ENCODE data around the gene LIF. TPM values are rescaled to one million over a fixed set of nuclear protein-coding genes. Genes with fewer than 3 reads are reported as not detected.

The LIF gene
- total RNA-seq (1 to 10 TPM; 4.5 to 6.6 TPM), polyA plus RNA-seq (1 to 10 TPM; 1.3 to 2.3 TPM)
- long read RNA-seq, donor 1, partial matches to known transcripts: 0 of 8 reads
- long read RNA-seq, donor 1, other reads (novel, unspliced or antisense): 8 of 8 reads
- long read RNA-seq, donor 2, partial matches to known transcripts: 0 of 1 reads
- long read RNA-seq, donor 2, other reads (novel, unspliced or antisense): 1 of 1 reads

DNA sequence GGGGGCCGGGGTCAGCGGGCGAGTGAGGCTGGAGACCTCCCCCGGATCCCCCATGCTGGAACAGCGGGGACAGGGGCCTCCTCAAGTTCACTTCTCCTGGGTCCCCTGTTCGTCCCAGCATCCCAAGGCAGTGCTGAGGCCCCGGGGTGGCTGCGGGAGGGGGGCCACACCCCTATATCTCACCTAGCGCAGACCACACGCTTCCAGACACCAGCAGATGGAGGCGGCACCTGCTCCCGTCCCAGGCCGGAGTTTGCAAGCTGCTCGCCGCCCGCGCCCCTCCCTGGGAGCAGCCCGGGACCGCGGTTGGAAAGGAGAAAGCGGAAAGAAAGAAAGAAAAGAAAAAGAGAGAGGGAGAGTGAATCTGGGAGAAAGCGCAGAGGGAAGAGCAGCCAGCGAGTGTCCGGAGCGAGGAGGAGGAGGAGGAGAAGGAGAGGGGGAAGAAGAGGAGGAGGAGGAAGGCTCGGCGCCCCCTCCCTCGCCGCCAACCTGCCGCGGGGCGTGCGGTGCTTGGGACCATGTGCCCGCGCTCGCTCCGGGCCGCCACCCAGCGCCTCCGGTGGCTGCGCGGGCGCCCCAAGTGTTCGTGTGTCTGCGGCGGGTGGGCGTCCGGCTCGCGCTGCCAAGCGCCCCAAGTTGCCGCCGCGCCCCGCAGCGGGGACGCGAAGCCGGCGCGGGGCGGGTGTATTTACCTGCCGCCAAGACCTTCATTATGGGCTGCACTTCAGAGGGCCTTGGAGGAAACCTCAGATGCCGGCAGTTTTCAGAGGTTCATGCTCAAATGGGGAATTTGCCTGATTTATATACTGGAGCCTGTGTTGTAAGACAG, at the start of gene LIF:
Gene LIF, minus strand, starts transcription at position 775 of the 829 bp plus-strand sequence. Its CDS starts 64 bp downstream, at position 711.
- peaks cover 0 to 2% of the 10 kb centered on the region in 2 donors for H3K4me1 ChIP-seq (ENCODE audit: control insufficient read depth in 1 of 2, insufficient read depth in 2 of 2, low read length in 2 of 2)
- no peak within 1 kb of the TSS for H3K27ac ChIP-seq (ENCODE audit: low read depth in 1 of 2, low read length in 2 of 2)
- ATAC-seq (ENCODE audit: low FRiP score): no peak
- DNase-seq: no peak
- no peaks in the 10 kb centered on the region for H3K36me3 ChIP-seq (ENCODE audit: control insufficient read depth in 1 of 2, insufficient read depth in 2 of 2, low read length in 1 of 2)
- intact Hi-C loops (cut with DNase I): no loop called here
- H3K27me3 ChIP-seq (ENCODE audit: control insufficient read depth in 1 of 2, insufficient read depth in 2 of 2, low read length in 1 of 2): no peaks in the 10 kb centered on the region
- H3K4me3 ChIP-seq (ENCODE audit: low read length in 2 of 2): peak within 1 kb of the TSS; percentile 4 to 23
- H3K9me3 ChIP-seq (ENCODE audit: control insufficient read depth, low read length): no peaks in the 10 kb centered on the region
- WGBS, 2 donors: 1 to 2% methylated on average over 54 to 64 of the region's 64 CpGs

DNA sequence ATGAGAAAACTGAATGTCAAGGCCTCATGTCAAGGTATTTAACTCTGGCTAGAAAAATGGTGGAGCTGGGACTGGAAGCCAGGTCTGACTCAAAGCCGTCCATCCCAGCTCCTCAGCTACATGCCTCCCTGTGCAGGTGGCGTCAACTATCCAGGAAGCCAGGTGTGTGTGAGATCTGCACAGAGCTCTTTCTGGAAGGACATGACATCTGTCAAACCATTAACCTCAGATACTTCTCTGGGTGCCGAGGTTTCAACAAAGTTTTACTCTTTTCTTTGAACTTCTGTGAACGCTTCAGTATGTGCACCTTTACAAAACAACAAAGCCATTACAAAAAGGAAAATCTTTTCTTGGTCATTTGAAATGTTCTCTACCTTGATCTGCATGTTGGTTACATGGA, 49.8 kb upstream of the LIF start:
- WGBS, 2 donors: 91 to 94% methylated on average over 4 of the region's 4 CpGs
- H3K9me3 ChIP-seq (ENCODE audit: control insufficient read depth, low read length): no peaks in the 10 kb centered on the region
- no peaks in the 10 kb centered on the region for H3K27me3 ChIP-seq (ENCODE audit: control insufficient read depth in 1 of 2, insufficient read depth in 2 of 2, low read length in 1 of 2)
- intact Hi-C loops (cut with DNase I): no loop called here
- H3K4me1 ChIP-seq (ENCODE audit: control insufficient read depth in 1 of 2, insufficient read depth in 2 of 2, low read length in 2 of 2): no peaks in the 10 kb centered on the region
- DNase-seq (no peak), ATAC-seq (ENCODE audit: low FRiP score) (no peak)
- peaks cover 0 to 3% of the 10 kb centered on the region in 2 donors for H3K36me3 ChIP-seq (ENCODE audit: control insufficient read depth in 1 of 2, insufficient read depth in 2 of 2, low read length in 1 of 2)
- H3K4me3 ChIP-seq (ENCODE audit: low read length in 2 of 2): no peak overlapping the region
- no peak overlapping the region for H3K27ac ChIP-seq (ENCODE audit: low read depth in 1 of 2, low read length in 2 of 2)

DNA sequence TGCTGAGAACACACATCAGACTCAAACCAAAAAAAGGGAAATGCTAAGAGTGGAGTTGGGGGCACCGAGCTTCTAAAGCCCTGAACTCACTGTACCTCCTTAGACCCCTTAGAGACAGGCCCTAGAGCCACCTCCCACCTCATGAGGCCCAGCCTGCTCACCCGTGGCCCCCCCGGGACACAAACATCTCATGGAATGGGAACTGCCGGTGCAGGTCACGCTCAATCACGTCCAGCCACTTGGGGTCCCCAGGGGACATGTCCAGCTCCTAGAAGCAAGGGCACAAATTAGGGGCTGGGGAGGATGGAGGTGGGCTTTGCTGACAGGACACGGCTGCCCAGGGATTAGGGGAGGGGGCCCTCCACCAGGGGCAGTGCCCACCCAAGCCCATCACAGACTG, 49.0 kb upstream of the LIF start:
- Histone ChIP-seq H3K27me3 (ENCODE audit: control insufficient read depth in 1 of 2, insufficient read depth in 2 of 2, low read length in 1 of 2) (no peaks in the 10 kb centered on the region), H3K4me1 (ENCODE audit: control insufficient read depth in 1 of 2, insufficient read depth in 2 of 2, low read length in 2 of 2) (no peaks in the 10 kb centered on the region), H3K36me3 (ENCODE audit: control insufficient read depth in 1 of 2, insufficient read depth in 2 of 2, low read length in 1 of 2) (peaks cover 0 to 3% of the 10 kb centered on the region in 2 donors), H3K4me3 (ENCODE audit: low read length in 2 of 2) (no peak overlapping the region), H3K27ac (ENCODE audit: low read depth in 1 of 2, low read length in 2 of 2) (no peak overlapping the region), H3K9me3 (ENCODE audit: control insufficient read depth, low read length) (no peaks in the 10 kb centered on the region)
- no peak for ATAC-seq (ENCODE audit: low FRiP score)
- 59 to 63% methylated on average over 7 of the region's 7 CpGs for WGBS, 2 donors
- no peak for DNase-seq
- intact Hi-C loops (cut with DNase I): no loop called here

DNA sequence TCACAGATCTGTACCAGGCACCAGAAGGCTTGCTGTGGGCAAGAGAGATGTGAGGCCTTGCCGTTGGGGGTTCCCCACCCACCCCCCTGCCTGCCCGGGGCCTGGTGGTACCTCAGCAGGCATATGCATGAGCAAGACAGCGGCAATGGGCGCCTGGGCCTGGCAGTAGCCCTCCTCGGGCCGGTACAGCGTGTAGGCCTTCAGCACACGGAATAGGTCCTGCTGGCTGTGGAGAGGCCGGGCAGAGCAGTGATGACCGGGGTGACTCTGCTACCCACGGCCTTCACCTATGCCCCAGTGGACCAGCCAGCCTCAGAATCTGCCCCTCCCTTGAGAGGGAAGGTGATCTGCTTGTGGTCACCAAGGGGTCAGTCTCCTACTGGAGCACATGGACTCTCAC, 48.3 kb upstream of the LIF start:
- intact Hi-C loops (cut with DNase I): loop anchor here in 1 of 2 donors (5.0 kb wide), 1 partner anchor 47 kb away; no protein-coding TSS in a partner anchor
- Histone ChIP-seq H3K9me3 (ENCODE audit: control insufficient read depth, low read length) (no peaks in the 10 kb centered on the region), H3K36me3 (ENCODE audit: control insufficient read depth in 1 of 2, insufficient read depth in 2 of 2, low read length in 1 of 2) (peaks cover 0 to 3% of the 10 kb centered on the region in 2 donors), H3K4me3 (ENCODE audit: low read length in 2 of 2) (no peak overlapping the region), H3K27me3 (ENCODE audit: control insufficient read depth in 1 of 2, insufficient read depth in 2 of 2, low read length in 1 of 2) (no peaks in the 10 kb centered on the region), H3K4me1 (ENCODE audit: control insufficient read depth in 1 of 2, insufficient read depth in 2 of 2, low read length in 2 of 2) (no peaks in the 10 kb centered on the region), H3K27ac (ENCODE audit: low read depth in 1 of 2, low read length in 2 of 2) (no peak overlapping the region)
- WGBS, 2 donors: 89 to 91% methylated on average over 11 of the region's 11 CpGs
- ATAC-seq (ENCODE audit: low FRiP score): no peak
- DNase-seq: no peak

DNA sequence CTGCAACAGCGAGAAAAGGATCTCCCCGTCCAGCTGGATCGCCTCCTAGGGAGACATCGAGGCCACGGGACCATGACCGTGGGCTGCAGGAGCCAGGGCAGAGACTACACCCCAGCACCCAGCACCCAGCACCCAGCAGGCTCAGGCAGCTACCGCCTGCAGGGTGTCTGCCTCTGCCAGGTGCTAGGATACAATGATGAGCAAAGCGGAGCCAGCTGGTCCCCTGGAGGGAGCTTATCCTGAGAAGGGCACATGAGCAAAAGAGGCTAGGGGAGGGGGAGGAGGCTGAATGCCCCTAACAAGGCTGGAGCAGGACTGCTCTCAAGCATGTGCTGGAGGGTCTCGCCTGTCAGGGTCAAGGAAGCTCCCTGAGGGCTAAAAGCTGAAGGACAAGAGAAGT, 47.5 kb upstream of the LIF start:
- Histone ChIP-seq H3K9me3 (ENCODE audit: control insufficient read depth, low read length) (no peaks in the 10 kb centered on the region), H3K27me3 (ENCODE audit: control insufficient read depth in 1 of 2, insufficient read depth in 2 of 2, low read length in 1 of 2) (no peaks in the 10 kb centered on the region), H3K27ac (ENCODE audit: low read depth in 1 of 2, low read length in 2 of 2) (no peak overlapping the region), H3K4me3 (ENCODE audit: low read length in 2 of 2) (no peak overlapping the region), H3K4me1 (ENCODE audit: control insufficient read depth in 1 of 2, insufficient read depth in 2 of 2, low read length in 2 of 2) (no peaks in the 10 kb centered on the region), H3K36me3 (ENCODE audit: control insufficient read depth in 1 of 2, insufficient read depth in 2 of 2, low read length in 1 of 2) (peaks cover 0 to 3% of the 10 kb centered on the region in 2 donors)
- DNase-seq: no peak
- intact Hi-C loops (cut with DNase I): loop anchor here in 1 of 2 donors (5.0 kb wide), 1 partner anchor 48 kb away; no protein-coding TSS in a partner anchor
- no peak for ATAC-seq (ENCODE audit: low FRiP score)
- WGBS, 2 donors: 91 to 97% methylated on average over 9 of the region's 9 CpGs

DNA sequence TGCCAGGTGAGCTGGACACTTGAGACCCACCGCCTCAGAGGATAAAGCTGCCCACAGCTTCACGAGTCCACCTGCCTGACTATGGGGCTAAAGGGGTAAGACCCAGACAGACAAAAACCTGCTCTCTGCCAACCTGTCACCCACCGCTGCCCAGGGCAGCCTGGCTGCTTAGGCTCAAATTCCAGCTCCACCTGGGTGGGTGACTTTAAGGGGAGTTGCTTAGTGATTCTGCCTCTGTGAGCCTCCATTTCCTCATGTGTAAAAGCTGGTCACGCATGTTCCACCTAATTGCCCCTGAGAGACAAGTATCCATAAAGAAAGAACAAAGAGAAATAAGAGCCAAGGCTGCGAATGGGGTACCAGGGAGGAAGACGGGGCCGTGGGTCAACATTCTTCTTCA, 46.5 kb upstream of the LIF start:
- DNase-seq: no peak
- H3K4me3 ChIP-seq (ENCODE audit: low read length in 2 of 2): no peak overlapping the region
- H3K36me3 ChIP-seq (ENCODE audit: control insufficient read depth in 1 of 2, insufficient read depth in 2 of 2, low read length in 1 of 2): peaks cover 0 to 3% of the 10 kb centered on the region in 2 donors
- no peaks in the 10 kb centered on the region for H3K4me1 ChIP-seq (ENCODE audit: control insufficient read depth in 1 of 2, insufficient read depth in 2 of 2, low read length in 2 of 2)
- ATAC-seq (ENCODE audit: low FRiP score): no peak
- 89 to 92% methylated on average over 7 of the region's 7 CpGs for WGBS, 2 donors
- H3K9me3 ChIP-seq (ENCODE audit: control insufficient read depth, low read length): no peaks in the 10 kb centered on the region
- no peaks in the 10 kb centered on the region for H3K27me3 ChIP-seq (ENCODE audit: control insufficient read depth in 1 of 2, insufficient read depth in 2 of 2, low read length in 1 of 2)
- intact Hi-C loops (cut with DNase I): loop anchor here in 1 of 2 donors (5.0 kb wide), 1 partner anchor 49 kb away; no protein-coding TSS in a partner anchor
- no peak overlapping the region for H3K27ac ChIP-seq (ENCODE audit: low read depth in 1 of 2, low read length in 2 of 2)

DNA sequence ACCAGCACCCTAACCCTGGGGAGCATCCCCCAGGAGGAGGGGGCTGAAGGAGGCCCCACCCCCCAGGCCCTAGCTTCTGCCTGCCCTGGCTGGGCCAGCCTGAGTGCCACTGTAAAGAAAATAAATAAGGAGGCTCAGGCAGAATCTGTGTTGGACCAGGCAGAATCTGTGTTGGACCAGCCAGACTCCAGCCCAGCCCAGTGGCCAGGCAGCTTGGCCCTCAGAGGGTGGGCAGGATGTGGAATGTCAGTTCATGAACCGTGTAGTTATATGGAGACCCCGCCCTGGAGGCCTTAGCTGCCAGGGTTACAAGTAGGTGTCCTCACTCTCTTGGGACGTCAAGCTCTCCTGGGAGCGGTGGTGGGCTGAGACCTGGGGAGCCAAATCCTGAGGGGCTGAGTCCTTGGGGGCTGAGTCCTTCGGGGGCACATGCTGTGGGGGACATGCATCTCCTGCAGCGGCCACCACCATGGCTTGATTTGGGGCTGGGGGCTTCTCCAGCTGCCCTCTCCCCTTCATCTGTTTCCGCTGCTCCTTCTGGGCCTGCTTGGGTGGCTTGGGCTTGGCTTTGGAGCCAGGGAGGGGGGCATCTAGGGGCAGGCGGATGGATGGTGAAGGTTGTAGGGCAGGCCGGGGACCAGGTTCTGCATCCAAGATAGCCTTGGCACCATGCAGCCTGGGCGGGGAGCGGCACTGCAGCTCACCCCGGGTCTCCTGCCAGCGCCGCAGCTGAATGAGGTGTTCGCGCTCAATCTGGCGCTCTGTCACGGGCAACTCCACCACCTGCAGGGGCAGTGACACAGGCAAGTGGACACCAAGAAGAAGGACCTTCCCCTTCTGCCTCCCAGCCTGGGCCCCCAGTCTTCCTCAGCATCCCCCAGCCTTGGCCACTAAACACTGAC, 45.8 kb upstream of the LIF start:
- ATAC-seq (ENCODE audit: low FRiP score) (no peak), DNase-seq (no peak)
- H3K36me3 ChIP-seq (ENCODE audit: control insufficient read depth in 1 of 2, insufficient read depth in 2 of 2, low read length in 1 of 2): peaks cover 0 to 3% of the 10 kb centered on the region in 2 donors
- WGBS, 2 donors: 78 to 85% methylated on average over 18 of the region's 18 CpGs
- intact Hi-C loops (cut with DNase I): loop anchor here in 1 of 2 donors (5.0 kb wide), 1 partner anchor 50 kb away; no protein-coding TSS in a partner anchor
- H3K4me3 ChIP-seq (ENCODE audit: low read length in 2 of 2): no peak overlapping the region
- H3K27me3 ChIP-seq (ENCODE audit: control insufficient read depth in 1 of 2, insufficient read depth in 2 of 2, low read length in 1 of 2): no peaks in the 10 kb centered on the region
- no peaks in the 10 kb centered on the region for H3K9me3 ChIP-seq (ENCODE audit: control insufficient read depth, low read length)
- peak overlapping the region in 1 of 2 donors; percentile 85 for H3K27ac ChIP-seq (ENCODE audit: low read depth in 1 of 2, low read length in 2 of 2)
- no peaks in the 10 kb centered on the region for H3K4me1 ChIP-seq (ENCODE audit: control insufficient read depth in 1 of 2, insufficient read depth in 2 of 2, low read length in 2 of 2)
